BLaER1 treated with 17β-estradiol and CSF1 and Interleukin-3, amounts not matched to agents 10 nM and 100 nM (cell line): ENCODE results near the gene ADGRF4.

Experiments used
- H3K27ac ChIP-seq, 11 experiments: shearing (Covaris generic); formaldehyde crosslinking; 2 replicates each; pipeline ENCODE4 v1.8.1; 2022
- H3K27me3 ChIP-seq, 11 experiments: shearing (Covaris generic); formaldehyde crosslinking; 2 replicates each; pipeline ENCODE4 v1.8.1; 2022
- H3K36me3 ChIP-seq, 11 experiments: shearing (Covaris generic); formaldehyde crosslinking; 2 replicates each; pipeline ENCODE4 v1.8.1; 2022
- H3K4me1 ChIP-seq, 10 experiments: shearing (Covaris generic); formaldehyde crosslinking; 2 replicates each; pipeline ENCODE4 v1.8.1; 2022
- H3K4me2 ChIP-seq, 11 experiments: shearing (Covaris generic); formaldehyde crosslinking; 2 replicates each; pipeline ENCODE4 v1.8.1; 2022
- H3K4me3 ChIP-seq, 10 experiments: shearing (Covaris generic); formaldehyde crosslinking; 2 replicates each; pipeline ENCODE4 v1.8.1; 2022
- H3K9ac ChIP-seq, 11 experiments: shearing (Covaris generic); formaldehyde crosslinking; 2 replicates each; pipeline ENCODE4 v1.8.1; 2022
- H3K9me3 ChIP-seq, 11 experiments: shearing (Covaris generic); formaldehyde crosslinking; replicated peaks in 1 of 11; 2 replicates each; pipeline ENCODE4 v1.8.1; 2022
- H4K20me1 ChIP-seq, 11 experiments: shearing (Covaris generic); formaldehyde crosslinking; 2 replicates each; pipeline ENCODE4 v1.8.1; 2022
- Cebpa-rat ChIP-seq, 11 experiments: shearing (Covaris generic); IDR thresholded peaks; 2 replicates each; pipeline ENCODE4 v1.8.1; 2022

Gene ADGRF4

DNA sequence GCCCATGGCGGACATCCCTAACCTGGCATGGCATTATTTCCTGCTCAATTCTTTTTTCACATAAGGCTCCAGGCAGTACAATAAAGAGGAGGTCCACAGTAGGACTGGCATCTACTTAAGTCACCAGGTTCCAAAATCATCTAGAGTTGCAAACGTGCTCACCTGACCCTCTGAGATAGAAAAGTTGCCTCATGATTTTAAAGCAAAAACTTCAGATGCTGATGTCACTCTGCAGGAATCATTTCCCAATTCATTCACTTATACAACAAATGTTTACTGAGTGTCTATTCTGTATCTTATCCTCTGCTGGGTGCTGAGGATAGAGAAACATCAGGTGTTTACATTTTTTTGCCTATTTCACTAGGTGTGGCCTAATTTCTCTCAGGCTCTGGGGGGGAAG is 2.2 kb downstream of the ADGRF4 start:
- no peak overlapping the region for H3K9ac ChIP-seq
- TF ChIP-seq Cebpa-rat (IDR thresholded peaks at IDR 0.05): no peak
- no peaks in the 10 kb centered on the region for H3K27me3 ChIP-seq
- H4K20me1 ChIP-seq: no peaks in the 10 kb centered on the region
- H3K27ac ChIP-seq: no peak overlapping the region
- H3K9me3 ChIP-seq: no peaks in the 10 kb centered on the region
- no peak overlapping the region for H3K4me2 ChIP-seq
- no peaks in the 10 kb centered on the region for H3K36me3 ChIP-seq
- no peaks in the 10 kb centered on the region for H3K4me1 ChIP-seq
- no peak overlapping the region for H3K4me3 ChIP-seq

DNA sequence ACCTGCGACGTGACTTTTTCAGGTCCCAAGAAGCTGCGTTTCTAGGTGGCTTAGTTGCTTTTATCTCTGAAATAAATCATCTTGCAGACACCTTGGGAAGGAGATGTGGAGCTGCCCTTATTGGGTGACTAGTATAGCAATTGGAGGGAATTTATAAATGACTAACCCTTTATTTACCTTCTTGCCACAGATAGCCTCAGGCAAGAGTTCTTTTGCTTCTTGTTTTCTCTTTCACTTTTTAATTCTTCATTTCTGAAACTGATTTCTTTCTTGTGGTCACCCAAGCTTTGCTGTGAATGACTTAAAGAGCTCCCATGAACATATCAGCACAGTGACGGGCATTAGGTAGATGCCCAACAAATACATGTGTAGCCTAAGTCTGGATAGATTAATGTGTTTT is 3.0 kb downstream of the ADGRF4 start:
- H3K27ac ChIP-seq: no peak overlapping the region

DNA sequence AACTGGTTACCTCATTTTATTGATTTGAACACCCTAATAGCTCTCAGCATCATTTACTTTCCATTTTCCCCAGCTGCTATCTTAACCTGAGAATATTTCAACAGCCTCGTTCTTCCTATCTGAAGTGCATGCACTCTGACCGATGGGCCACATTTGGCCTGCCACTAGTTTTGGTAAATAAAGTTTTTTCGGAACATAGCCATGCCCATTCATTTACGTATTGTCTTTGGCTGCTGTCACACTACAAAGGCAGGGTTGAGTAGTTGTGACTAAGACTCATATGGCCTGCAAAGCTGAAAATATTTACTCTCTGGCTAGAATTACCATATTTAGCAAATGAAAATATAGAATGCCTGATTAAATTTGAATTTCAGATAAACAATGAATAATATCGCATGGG is 10.8 kb downstream of the ADGRF4 start:
- H4K20me1 ChIP-seq: no peaks in the 10 kb centered on the region
- H3K9ac ChIP-seq: no peak overlapping the region
- no peaks in the 10 kb centered on the region for H3K27me3 ChIP-seq
- no peak for TF ChIP-seq Cebpa-rat (IDR thresholded peaks at IDR 0.05)
- H3K4me3 ChIP-seq: no peak overlapping the region
- H3K9me3 ChIP-seq: no peaks in the 10 kb centered on the region
- no peak overlapping the region for H3K27ac ChIP-seq
- no peak overlapping the region for H3K4me2 ChIP-seq
- no peaks in the 10 kb centered on the region for H3K36me3 ChIP-seq
- no peaks in the 10 kb centered on the region for H3K4me1 ChIP-seq

More for the DNA sequence above, 3.0 kb downstream of the ADGRF4 start:
- TF ChIP-seq Cebpa-rat (IDR thresholded peaks at IDR 0.05): no peak
- no peaks in the 10 kb centered on the region for H4K20me1 ChIP-seq
- H3K9me3 ChIP-seq: no peaks in the 10 kb centered on the region
- H3K4me1 ChIP-seq: no peaks in the 10 kb centered on the region
- H3K4me3 ChIP-seq: no peak overlapping the region
- no peaks in the 10 kb centered on the region for H3K27me3 ChIP-seq
- no peak overlapping the region for H3K9ac ChIP-seq
- H3K4me2 ChIP-seq: no peak overlapping the region
- H3K36me3 ChIP-seq: no peaks in the 10 kb centered on the region

DNA sequence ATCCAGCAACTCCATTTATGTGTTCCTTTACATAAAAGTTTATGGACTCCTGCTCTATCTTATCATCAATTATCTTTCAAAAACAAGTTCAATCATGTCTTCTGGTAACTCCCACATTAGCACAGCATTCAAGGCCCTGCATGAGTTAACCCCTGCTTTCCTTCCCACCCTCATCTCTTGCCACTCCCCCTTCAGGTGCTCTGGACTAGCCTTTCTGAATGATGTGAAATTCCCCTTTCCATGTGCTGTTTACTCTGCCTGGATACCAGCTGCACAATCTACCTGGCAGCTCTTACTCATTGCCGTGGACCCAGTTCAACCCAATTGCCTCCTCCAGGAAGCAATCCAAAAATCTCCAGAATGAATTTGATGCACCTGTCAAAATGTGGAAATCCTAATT is 11.9 kb downstream of the ADGRF4 start:
- no peak overlapping the region for H3K9ac ChIP-seq
- H4K20me1 ChIP-seq: no peaks in the 10 kb centered on the region
- no peaks in the 10 kb centered on the region for H3K36me3 ChIP-seq
- no peak overlapping the region for H3K4me2 ChIP-seq
- H3K27ac ChIP-seq: no peak overlapping the region
- H3K4me1 ChIP-seq: no peaks in the 10 kb centered on the region
- no peaks in the 10 kb centered on the region for H3K9me3 ChIP-seq
- no peaks in the 10 kb centered on the region for H3K27me3 ChIP-seq
- H3K4me3 ChIP-seq: no peak overlapping the region
- TF ChIP-seq Cebpa-rat (IDR thresholded peaks at IDR 0.05): no peak

DNA sequence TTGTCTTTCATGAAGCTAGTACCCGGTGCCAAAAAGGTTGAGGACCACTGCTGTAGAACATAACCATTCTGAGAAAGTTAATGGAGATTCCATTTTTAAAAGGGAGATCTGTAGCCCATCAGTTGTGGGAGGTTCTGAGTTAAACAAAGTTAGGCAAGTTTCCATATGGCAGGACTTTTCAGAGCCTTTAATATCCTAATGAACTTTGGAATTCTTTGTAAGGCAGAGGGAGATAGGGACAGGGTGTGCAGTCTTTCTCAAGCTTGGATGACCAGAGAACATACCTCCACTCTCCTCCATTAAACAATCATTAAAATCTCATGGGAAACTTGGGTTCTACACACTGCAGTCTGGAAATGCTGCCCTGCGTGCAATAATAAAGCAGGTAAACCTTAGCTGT is 14.8 kb downstream of the ADGRF4 start:
- Histone ChIP-seq H3K4me1 (no peaks in the 10 kb centered on the region), H3K9me3 (no peaks in the 10 kb centered on the region), H3K27me3 (no peaks in the 10 kb centered on the region), H3K27ac (no peak overlapping the region), H3K4me3 (no peak overlapping the region), H3K4me2 (no peak overlapping the region), H4K20me1 (no peaks in the 10 kb centered on the region), H3K36me3 (no peaks in the 10 kb centered on the region), H3K9ac (no peak overlapping the region)
- no peak for TF ChIP-seq Cebpa-rat (IDR thresholded peaks at IDR 0.05)

DNA sequence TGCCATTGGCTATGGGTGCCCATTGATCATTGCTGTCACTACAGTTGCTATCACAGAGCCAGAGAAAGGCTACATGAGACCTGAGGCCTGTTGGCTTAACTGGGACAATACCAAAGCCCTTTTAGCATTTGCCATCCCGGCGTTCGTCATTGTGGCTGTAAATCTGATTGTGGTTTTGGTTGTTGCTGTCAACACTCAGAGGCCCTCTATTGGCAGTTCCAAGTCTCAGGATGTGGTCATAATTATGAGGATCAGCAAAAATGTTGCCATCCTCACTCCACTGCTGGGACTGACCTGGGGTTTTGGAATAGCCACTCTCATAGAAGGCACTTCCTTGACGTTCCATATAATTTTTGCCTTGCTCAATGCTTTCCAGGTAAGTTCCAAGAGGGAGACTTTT is 16.4 kb downstream of the ADGRF4 start:
- Histone ChIP-seq H3K4me3 (no peak overlapping the region), H3K9ac (no peak overlapping the region), H4K20me1 (no peaks in the 10 kb centered on the region), H3K27ac (no peak overlapping the region), H3K4me1 (no peaks in the 10 kb centered on the region), H3K27me3 (no peaks in the 10 kb centered on the region), H3K4me2 (no peak overlapping the region), H3K36me3 (no peaks in the 10 kb centered on the region), H3K9me3 (no peaks in the 10 kb centered on the region)
- TF ChIP-seq Cebpa-rat (IDR thresholded peaks at IDR 0.05): no peak

DNA sequence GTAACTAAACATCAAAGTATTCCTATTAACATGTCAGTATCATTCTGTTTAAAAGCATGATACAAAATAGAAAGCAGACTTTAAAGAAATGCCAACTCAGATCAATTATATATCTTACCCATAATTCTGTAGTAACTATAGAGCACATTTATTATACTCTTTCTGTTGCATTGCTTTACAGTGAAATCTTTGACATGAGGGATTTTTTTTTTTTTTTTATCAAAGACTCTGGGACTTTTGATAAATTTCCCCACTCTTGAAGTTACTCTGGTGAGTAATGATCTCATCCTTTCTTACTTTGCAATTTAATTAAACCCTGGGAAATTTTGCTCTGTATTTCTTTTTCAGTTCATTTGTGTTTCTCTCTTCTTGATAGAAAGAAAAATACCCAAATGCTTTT is 17.4 kb downstream of the ADGRF4 start:
- H3K4me2 ChIP-seq: no peak overlapping the region
- H3K4me3 ChIP-seq: no peak overlapping the region
- no peaks in the 10 kb centered on the region for H3K9me3 ChIP-seq
- no peak for TF ChIP-seq Cebpa-rat (IDR thresholded peaks at IDR 0.05)
- H3K4me1 ChIP-seq: no peaks in the 10 kb centered on the region
- no peak overlapping the region for H3K27ac ChIP-seq
- no peaks in the 10 kb centered on the region for H3K36me3 ChIP-seq
- no peak overlapping the region for H3K9ac ChIP-seq
- H4K20me1 ChIP-seq: no peaks in the 10 kb centered on the region
- no peaks in the 10 kb centered on the region for H3K27me3 ChIP-seq

DNA sequence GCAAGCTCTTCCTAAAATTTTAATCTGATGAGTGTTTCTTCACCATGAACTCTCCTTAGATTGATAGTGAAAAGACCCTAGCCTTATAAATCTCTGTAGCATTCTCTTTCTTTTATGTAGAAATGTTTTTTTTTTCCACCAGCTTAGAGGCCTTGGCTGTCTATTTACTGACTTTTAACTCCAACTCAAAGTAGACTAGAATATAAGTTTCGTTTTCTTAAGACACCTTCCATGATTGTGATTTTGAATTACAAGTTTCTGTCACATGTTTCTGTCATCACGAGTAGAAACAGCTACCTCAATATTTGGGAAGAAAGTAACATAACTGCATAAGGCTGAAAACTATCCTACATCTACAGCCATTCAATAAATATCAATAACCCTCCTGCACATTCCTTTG is 17.8 kb downstream of the ADGRF4 start:
- no peaks in the 10 kb centered on the region for H3K36me3 ChIP-seq
- TF ChIP-seq Cebpa-rat (IDR thresholded peaks at IDR 0.05): no peak

DNA sequence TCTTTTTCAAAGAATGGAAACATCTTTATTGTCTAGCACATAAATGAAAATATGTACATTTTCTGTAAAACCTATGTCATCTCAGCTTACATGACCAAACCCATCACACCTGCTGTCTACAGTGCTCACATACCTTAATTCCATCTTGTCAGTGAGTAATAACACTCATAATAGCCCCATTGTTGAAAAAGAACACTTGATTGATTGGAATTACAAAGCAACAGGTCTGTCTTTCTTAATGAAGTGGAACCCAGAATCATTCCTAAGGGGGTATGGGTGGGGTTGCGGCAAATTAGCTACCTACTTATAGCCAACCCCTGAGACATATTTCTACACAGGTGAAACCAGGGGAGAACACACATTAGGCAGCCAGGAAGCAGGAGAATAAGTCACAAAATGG is 20.2 kb downstream of the ADGRF4 start:
- no peak overlapping the region for H3K27ac ChIP-seq

More for the DNA sequence above, 17.8 kb downstream of the ADGRF4 start:
- no peak overlapping the region for H3K9ac ChIP-seq
- H3K4me3 ChIP-seq: no peak overlapping the region
- no peaks in the 10 kb centered on the region for H3K9me3 ChIP-seq
- H3K27ac ChIP-seq: no peak overlapping the region
- no peak overlapping the region for H3K4me2 ChIP-seq
- H3K27me3 ChIP-seq: no peaks in the 10 kb centered on the region
- H3K4me1 ChIP-seq: no peaks in the 10 kb centered on the region
- H4K20me1 ChIP-seq: no peaks in the 10 kb centered on the region

DNA sequence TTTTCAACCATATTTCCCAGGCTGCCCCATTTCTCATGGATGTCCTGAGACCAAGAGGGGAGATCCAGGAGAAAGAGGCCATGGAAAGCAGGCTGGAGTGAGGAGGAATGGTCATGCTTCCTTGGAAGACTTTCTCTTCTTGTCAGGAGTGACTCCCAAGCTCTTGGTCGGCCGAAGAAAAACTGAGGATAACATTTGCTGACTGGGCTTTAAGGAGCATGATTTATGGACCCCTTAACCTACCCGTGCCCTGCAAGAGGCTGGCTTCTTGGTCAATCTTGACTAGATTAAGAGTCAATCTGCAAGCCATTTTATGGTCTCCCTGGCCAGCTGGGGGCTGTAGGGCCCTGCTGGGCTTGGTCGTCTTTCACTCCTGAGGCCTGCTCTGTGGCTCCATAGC is 22.8 kb downstream of the ADGRF4 start:
- Histone ChIP-seq H4K20me1 (no peaks in the 10 kb centered on the region), H3K4me1 (no peaks in the 10 kb centered on the region), H3K4me2 (no peak overlapping the region), H3K36me3 (no peaks in the 10 kb centered on the region), H3K27ac (no peak overlapping the region), H3K4me3 (no peak overlapping the region), H3K27me3 (no peaks in the 10 kb centered on the region), H3K9ac (no peak overlapping the region), H3K9me3 (no peaks in the 10 kb centered on the region)
- no peak for TF ChIP-seq Cebpa-rat (IDR thresholded peaks at IDR 0.05)

More for the DNA sequence above, 20.2 kb downstream of the ADGRF4 start:
- Histone ChIP-seq H3K27me3 (no peaks in the 10 kb centered on the region), H3K4me3 (no peak overlapping the region), H3K9ac (no peak overlapping the region), H4K20me1 (no peaks in the 10 kb centered on the region), H3K9me3 (no peaks in the 10 kb centered on the region), H3K4me2 (no peak overlapping the region), H3K4me1 (no peaks in the 10 kb centered on the region), H3K36me3 (no peaks in the 10 kb centered on the region)
- no peak for TF ChIP-seq Cebpa-rat (IDR thresholded peaks at IDR 0.05)

DNA sequence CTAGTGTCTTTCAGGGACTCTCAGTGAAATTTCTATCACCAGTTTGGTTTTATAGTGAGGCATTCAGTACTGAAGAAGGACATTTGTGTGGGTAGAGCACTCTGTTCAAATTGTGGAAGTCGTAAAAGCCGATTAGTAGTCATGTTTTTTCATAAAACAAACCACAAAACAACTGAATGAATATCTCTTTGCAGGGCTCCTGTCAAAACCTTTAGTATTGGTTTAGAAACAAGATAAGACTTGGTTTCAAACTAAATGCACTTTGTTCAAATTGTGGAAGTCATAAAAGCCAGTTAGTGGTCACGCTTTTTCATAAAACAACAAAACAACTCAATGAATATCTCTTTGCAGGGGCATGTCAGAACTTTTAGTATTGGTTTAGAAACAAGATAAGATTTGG is 23.8 kb downstream of the ADGRF4 start:
- TF ChIP-seq Cebpa-rat (IDR thresholded peaks at IDR 0.05): no peak
- Histone ChIP-seq H4K20me1 (no peaks in the 10 kb centered on the region), H3K4me2 (no peak overlapping the region), H3K36me3 (no peaks in the 10 kb centered on the region), H3K27ac (no peak overlapping the region), H3K4me3 (no peak overlapping the region), H3K27me3 (no peaks in the 10 kb centered on the region), H3K9ac (no peak overlapping the region), H3K4me1 (no peaks in the 10 kb centered on the region), H3K9me3 (peaks cover 0 to 7% (median 0%) of the 10 kb centered on the region in 11 experiments; a peak in 2 of 22 replicates)
